Tibial artery (tissue), 4 donors: ENCODE data around the gene TP53BP1.

Source experiments
- DNase-seq, 2 donors: peaks; one replicate each; pipeline ENCODE4 v3.0.0-alpha.2; 2019
- H3K27ac ChIP-seq, 2 donors: fragments of 200-600 bp; sonication (generic) in 1 of 2; 1 replicate in 1 of 2; 2 replicates in 1 of 2; pipeline ENCODE4 v1.5.1; 2018 to 2019; ENCODE audit warnings: mild to moderate bottlenecking in 1 of 2
- H3K27me3 ChIP-seq, 2 donors: fragments of 200-600 bp; sonication (generic) in 1 of 2; one replicate each; pipeline versions ENCODE4 v1.5.1 to v1.6.0; 2016 to 2019
- H3K36me3 ChIP-seq, 3 donors: fragments of 200-600 bp; sonication (generic) in 2 of 3; one replicate each; pipeline ENCODE4 v1.5.1; 2016 to 2019; ENCODE audit warnings: mild to moderate bottlenecking in 2 of 3
- H3K4me1 ChIP-seq, 4 donors: fragments of 200-600 bp; sonication (generic) in 2 of 4; 1 replicate in 3 of 4; 2 replicates in 1 of 4; pipeline ENCODE4 v1.5.1; 2016 to 2019
- H3K4me3 ChIP-seq, 2 donors: fragments of 200-600 bp; sonication (generic) in 1 of 2; 1 replicate in 1 of 2; 2 replicates in 1 of 2; pipeline ENCODE4 v1.5.1; 2018 to 2019; ENCODE audit warnings: mild to moderate bottlenecking in 2 of 2
- H3K9me3 ChIP-seq, 3 donors: fragments of 200-600 bp; sonication (generic) in 1 of 3; one replicate each; pipeline ENCODE4 v1.5.1; 2016 to 2019
- intact Hi-C: fragments of 100-400 bp; cut with DNase I; formaldehyde crosslinking; loops from one replicate; pipeline ENCODE4 v1.15.0; 2023; ENCODE audit warnings: low total_unique reads
- TF ChIP-seq, protein P1 (sequence below), 2 experiments: fragments of 200-600 bp in 1 of 2; fragments of 450-650 bp in 1 of 2; IDR thresholded peaks; one replicate each; pipeline ENCODE4 v1.5.1; 2017 to 2019; ENCODE audit warnings: antibody characterized with exemption in 2 of 2, mild to moderate bottlenecking in 1 of 2, moderate library complexity in 1 of 2

TP53BP1 gene

DNA sequence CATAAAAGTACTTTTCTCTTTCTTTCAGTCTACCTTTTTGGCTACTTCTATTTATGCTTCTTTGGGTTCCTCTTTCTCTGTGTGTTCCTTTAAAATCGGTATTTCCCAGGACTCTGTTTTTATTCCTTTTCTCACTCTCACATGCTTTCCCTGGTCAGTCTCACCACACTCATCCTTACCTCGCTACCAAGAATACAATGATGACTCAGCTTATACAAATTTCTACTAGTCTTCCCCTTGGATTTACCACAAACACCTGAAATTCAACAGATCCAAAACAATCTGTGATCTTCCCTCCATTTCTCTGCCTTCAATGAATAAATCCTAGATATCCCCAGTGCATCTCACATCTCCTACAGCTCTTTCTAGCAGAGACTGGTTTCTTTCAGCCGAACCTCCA, 69.2 kb downstream of the TP53BP1 start:
- intact Hi-C loops, result no loop called here
- Histone ChIP-seq H3K27ac (no peak overlapping the region), H3K36me3 (peaks cover 32 to 92% (median 76%) of the 10 kb centered on the region in 3 donors), H3K4me3 (no peak overlapping the region), H3K4me1 (no peaks in the 10 kb centered on the region), H3K27me3 (no peaks in the 10 kb centered on the region), H3K9me3 (no peaks in the 10 kb centered on the region)
- no peak for DNase-seq
- TF ChIP-seq, protein P1, sequence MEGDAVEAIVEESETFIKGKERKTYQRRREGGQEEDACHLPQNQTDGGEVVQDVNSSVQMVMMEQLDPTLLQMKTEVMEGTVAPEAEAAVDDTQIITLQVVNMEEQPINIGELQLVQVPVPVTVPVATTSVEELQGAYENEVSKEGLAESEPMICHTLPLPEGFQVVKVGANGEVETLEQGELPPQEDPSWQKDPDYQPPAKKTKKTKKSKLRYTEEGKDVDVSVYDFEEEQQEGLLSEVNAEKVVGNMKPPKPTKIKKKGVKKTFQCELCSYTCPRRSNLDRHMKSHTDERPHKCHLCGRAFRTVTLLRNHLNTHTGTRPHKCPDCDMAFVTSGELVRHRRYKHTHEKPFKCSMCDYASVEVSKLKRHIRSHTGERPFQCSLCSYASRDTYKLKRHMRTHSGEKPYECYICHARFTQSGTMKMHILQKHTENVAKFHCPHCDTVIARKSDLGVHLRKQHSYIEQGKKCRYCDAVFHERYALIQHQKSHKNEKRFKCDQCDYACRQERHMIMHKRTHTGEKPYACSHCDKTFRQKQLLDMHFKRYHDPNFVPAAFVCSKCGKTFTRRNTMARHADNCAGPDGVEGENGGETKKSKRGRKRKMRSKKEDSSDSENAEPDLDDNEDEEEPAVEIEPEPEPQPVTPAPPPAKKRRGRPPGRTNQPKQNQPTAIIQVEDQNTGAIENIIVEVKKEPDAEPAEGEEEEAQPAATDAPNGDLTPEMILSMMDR (IDR thresholded peaks at IDR 0.05), result no peak

DNA sequence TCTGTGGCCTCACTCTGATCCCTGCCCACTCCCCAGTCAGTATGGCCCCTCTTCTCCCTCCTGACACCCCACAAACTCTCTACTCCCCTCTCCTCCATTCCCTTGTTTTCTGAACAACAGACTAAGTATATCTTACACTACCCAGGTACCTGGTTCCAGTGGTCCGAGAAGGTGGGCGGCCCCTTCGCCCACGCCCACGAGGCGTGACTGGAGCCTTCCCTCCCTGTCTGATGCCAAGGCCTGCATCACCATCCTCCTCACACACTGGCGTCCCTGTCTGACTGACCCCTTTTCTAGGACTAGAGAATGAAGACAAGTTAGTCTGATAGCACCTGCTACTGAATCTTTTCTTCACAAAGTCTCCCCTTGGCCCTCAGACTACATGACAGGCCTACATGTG, 72.1 kb downstream of the TP53BP1 start:
- Histone ChIP-seq H3K9me3 (no peaks in the 10 kb centered on the region), H3K4me1 (no peaks in the 10 kb centered on the region), H3K27me3 (no peaks in the 10 kb centered on the region), H3K4me3 (no peak overlapping the region), H3K27ac (no peak overlapping the region), H3K36me3 (peaks cover 26 to 91% (median 62%) of the 10 kb centered on the region in 3 donors)
- intact Hi-C loops, result no loop called here
- TF ChIP-seq, protein P1 (IDR thresholded peaks at IDR 0.05), result no peak
- no peak for DNase-seq

DNA sequence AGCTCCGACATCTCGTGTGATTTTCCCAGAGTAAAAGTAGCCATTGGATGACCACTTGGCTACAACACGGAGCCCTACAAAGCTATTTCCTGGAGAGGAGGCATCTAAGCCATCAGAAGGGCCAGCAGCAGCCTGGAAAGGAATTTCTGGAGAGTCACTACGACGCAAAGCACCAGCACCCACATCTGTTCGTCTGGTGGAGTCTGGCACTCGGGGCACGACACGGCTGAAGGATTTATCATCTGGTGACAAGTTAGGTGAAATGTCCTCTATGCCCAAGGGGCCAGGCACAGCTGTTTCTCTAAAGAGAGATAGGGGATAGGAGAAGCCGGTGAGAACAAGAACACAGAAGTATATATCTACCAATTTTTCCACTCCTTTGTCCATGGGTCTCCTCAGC, 72.5 kb downstream of the TP53BP1 start:
- Histone ChIP-seq H3K36me3 (peaks cover 30 to 92% (median 62%) of the 10 kb centered on the region in 3 donors), H3K4me1 (no peaks in the 10 kb centered on the region), H3K9me3 (no peaks in the 10 kb centered on the region), H3K4me3 (no peak overlapping the region), H3K27me3 (no peaks in the 10 kb centered on the region), H3K27ac (no peak overlapping the region)
- no peak for DNase-seq
- intact Hi-C loops, result no loop called here
- TF ChIP-seq, protein P1 (IDR thresholded peaks at IDR 0.05), result no peak

DNA sequence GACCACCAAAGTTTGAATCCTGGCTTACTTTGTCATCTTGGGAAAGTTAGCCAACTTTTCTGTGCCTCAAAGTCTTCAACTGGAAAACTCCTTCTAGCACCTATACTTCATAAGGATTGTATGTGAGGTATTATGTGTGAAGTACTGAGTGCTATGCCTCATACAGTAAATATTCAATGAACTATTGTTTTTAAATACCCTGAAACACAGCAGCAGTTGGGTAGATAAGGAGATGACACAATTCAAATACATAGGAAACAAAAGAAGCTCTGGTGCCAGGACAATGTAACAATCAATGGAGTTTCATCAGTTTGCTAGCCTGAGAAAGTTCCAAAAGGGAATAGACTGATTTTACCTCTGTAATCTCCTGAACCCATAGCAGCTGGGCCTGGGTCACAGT, 78.8 kb downstream of the TP53BP1 start:
- Histone ChIP-seq H3K27ac (no peak overlapping the region), H3K9me3 (no peaks in the 10 kb centered on the region), H3K4me1 (no peaks in the 10 kb centered on the region), H3K4me3 (no peak overlapping the region), H3K27me3 (no peaks in the 10 kb centered on the region), H3K36me3 (peaks cover 36 to 93% (median 53%) of the 10 kb centered on the region in 3 donors)
- intact Hi-C loops, result no loop called here
- TF ChIP-seq, protein P1 (IDR thresholded peaks at IDR 0.05), result no peak
- no peak for DNase-seq

DNA sequence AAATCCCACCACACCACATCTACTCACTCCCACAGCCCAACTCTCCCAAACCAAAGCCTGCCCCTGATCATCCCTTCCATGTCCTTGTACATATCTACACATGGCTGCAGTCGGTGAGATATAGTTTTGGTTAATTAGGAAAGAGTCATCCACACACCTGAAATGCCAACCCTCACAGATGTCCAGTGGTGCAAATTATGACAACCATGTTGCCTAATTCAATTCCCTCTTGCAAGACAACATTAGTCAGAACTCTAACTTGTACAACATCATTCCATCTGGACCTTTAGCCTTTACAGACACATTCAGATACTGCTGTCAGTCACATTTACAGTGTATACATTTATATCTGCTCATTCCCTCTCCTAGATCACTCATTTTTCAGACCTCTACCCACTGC, 80.9 kb downstream of the TP53BP1 start:
- H3K27ac ChIP-seq, result no peak overlapping the region
- peaks cover 47 to 99% (median 74%) of the 10 kb centered on the region in 3 donors for H3K36me3 ChIP-seq
- intact Hi-C loops, result no loop called here
- TF ChIP-seq, protein P1 (IDR thresholded peaks at IDR 0.05), result no peak
- no peak overlapping the region for H3K4me3 ChIP-seq
- no peak for DNase-seq
- H3K27me3 ChIP-seq, result no peaks in the 10 kb centered on the region
- H3K9me3 ChIP-seq, result no peaks in the 10 kb centered on the region
- H3K4me1 ChIP-seq, result no peaks in the 10 kb centered on the region
